GM12873 (cell line): ENCODE measurements around the gene CTBP1.
A peak's percentile ranks its signal among the peaks of the same experiment; 100 is the strongest.

Experiments used
- CTCF ChIP-seq: IDR thresholded peaks from 2 replicates; pipeline ENCODE4 v1.5.1; 2012; ENCODE audit warnings: low read depth, mild to moderate bottlenecking, moderate library complexity, low read length, control low read depth; ENCODE audit not compliant: insufficient read depth; ENCODE audit errors: missing control alignments

Gene CTBP1

GRCh38 chr4:1289207-1290164 is 40.6 kb upstream of the CTBP1 start, which contains the start of gene MAEA:
MAEA (plus strand) TSS chr4:1289891; CDS start chr4:1289914, 23 bp downstream.
- TF ChIP-seq CTCF = no peak

- TF ChIP-seq CTCF = no peak
Observed at GRCh38 chr4:1288786-1289185, 39.9 kb upstream of the CTBP1 start.

GRCh38 chr4:1285790-1286553 is 37.0 kb upstream of the CTBP1 start:
- TF ChIP-seq CTCF = peak; percentile 54

DNA sequence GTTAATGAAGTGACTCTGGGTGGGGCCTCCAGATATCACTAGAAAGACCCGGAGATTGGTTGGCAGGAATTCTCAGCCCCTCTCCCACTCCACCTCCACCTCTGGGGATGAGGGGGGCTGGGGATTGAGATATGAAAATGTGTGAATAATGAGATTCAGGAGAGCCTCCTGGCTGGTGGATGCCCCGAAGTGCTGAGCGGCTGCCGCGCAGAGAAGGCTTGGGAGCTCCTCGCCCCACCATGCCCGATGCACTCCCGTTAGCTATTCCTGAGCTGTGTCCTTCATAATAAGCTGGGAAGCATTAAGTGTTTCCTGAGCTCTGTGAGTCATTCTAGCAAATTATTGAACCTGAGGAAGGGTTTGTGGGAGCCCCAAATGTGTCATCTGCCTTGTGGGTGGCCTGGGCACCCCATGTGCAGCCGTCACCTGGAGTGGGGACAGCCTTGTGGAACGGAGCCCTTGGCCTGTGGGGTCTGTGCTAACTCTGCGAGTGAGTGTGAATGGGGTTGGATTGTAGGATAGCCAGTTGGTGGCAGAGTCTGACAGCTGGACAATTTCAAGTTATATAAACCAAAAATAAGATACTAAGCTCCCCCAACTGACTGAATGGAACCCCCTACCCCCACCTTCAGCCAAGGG is 36.3 kb upstream of the CTBP1 start:
- no peak for TF ChIP-seq CTCF

- TF ChIP-seq CTCF = no peak
Observed at GRCh38 chr4:1283711-1284110, 34.8 kb upstream of the CTBP1 start.

DNA sequence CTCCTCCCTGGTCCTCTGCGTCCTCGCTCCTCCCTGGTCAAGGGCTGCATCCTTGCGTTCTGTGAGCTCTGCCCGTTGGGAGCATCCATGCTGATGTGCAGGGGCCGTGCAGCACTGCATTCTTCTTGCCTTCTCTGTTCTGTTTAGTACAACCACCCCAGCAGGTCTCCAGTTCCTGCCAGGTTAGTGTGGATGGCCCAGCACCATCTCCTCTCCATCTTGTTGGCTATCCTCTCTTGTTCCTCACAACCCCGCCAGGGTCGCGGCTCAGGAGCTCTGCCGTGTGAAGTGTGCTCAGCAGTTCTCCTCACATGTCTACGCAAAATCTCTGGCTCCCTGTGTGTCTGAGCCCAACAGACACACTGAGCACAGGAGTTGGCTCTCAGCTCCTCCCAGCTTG is 30.3 kb upstream of the CTBP1 start:
- no peak for TF ChIP-seq CTCF
